Activated CD8-positive, alpha-beta memory T cell treated with anti-CD3 and anti-CD28 coated beads, Interleukin-2, amount 50 U/mL, for 24 hours (primary cell): ENCODE results near the gene DGKI.

Experiments used
- DNase-seq: peaks from one replicate; pipeline ENCODE4 v3.0.0-alpha.2; 2020; ENCODE audit errors: extremely low read depth

Gene DGKI

GRCh38 chr7:137787301-137787976, 59.3 kb downstream of the DGKI start:
- DNase-seq: no peak

DNA sequence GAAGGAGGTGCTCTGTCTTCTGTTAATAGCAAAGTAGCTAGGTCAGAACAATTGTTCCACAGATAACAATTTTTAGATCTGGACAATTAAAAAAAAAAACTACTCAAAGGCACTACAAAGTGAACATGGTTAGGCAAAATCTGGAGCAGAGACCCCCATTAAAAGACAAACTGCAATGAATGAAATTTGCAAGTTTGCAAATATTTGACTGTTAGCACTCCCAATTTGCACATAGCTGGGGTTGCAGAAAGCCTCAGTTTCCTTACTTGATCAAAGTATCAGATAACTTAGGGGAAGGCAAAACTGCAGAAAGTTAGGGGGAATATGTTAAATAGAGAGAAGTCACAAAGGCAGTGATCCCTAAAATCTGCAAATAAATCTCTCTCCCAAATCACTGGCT, 68.3 kb downstream of the DGKI start:
- DNase-seq: no peak

DNA sequence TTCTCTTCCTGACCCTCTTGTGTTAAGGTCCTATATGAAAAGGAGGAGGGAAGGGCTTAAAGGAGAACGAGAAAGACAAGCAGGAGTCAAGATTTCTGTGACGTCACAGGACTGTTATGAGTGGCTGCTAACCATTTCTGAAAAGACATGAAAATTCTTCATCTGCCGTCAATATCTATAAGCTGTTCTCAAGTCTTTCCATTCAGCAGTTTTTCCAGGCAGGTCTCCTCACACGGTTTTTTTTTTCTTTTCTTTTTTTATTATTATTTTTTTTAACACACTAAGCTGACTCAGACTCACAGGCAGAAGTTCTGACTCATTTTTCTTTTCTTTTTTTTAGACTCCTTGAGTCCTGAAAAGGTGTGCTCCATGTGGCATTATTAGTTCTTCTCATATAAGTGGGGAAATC, 72.0 kb downstream of the DGKI start:
- no peak for DNase-seq

DNA sequence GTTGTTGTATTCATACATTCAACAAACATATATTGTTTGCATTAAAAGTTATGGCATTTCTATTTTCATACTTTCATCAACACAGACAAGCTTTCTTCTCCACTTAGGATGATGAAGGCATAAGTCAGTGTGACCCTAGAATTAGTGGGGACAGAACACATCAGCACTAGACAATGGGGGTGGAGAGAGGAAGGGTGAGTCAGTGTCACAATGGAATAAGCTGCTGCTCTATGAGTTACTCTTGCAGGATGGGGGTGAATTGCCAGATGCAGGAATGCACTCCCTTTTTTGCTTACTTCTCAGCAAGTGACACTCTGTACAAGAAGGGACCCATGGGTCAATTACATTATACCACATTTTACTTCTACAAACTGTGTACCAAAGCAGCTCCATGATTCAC, 74.0 kb downstream of the DGKI start:
- no peak for DNase-seq

DNA sequence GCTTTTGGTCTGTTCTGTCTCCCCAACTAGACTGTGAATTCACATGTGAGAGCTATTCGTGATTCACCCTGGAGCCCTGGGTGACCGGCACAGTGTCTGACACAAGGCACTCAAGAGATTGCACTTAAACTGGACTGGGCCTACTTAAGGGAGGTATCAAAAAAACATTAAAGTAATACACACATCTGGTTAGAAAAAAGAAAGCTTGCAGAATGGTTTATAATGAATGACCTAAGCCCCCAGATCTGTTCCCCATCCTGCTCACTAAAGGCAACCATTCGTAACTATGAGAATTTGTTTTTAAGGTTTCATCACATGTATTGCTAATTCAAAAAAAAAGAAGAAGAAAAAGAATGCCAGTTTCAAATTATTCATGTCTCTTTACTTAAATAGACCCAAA, 74.5 kb downstream of the DGKI start:
- no peak for DNase-seq

DNA sequence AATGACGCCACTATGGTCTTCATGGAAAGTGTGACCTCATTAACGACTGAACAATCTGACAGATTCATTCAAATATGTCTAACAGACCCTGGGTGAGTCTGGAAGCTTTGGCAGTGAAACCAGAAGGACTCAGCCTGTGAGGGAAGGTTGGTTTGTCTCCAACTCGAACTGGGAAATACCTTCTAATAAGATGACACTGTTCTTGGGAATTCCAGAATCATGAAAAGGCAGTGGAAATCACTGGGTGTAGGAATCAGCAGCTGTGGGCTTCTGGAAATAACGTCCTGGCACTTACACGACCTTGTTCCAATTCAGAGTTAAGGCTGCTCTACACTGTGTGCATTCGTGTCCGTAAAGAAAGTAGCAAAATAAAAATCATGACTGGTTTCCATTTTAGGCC, 75.1 kb downstream of the DGKI start:
- DNase-seq: no peak

GRCh38 chr7:137771273-137771672, 75.5 kb downstream of the DGKI start:
- DNase-seq: no peak

DNA sequence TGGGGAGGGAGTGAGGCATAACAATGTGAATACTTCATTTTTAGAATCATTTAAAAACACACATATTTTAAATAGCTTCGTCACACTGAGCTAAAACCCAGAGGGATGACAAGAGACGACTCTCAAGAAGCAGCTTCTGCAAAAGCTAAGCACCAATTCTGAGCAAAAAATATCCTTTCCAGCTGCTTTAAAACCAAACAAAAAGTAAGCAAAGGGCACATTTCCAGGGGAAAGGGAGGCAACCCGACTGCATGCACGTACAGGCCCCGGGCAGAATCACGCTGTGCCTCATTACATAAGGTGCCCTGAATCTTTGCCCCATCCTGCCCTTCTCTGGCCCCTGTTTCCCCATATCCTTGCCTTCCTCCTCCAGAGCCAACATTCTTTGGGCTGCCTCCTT, 78.4 kb downstream of the DGKI start:
- no peak for DNase-seq

GRCh38 chr7:137762334-137762733, 84.4 kb downstream of the DGKI start:
- no peak for DNase-seq

GRCh38 chr7:137760111-137760510, 86.7 kb downstream of the DGKI start:
- DNase-seq: no peak

GRCh38 chr7:137757146-137757925, 89.4 kb downstream of the DGKI start:
- DNase-seq: no peak

DNA sequence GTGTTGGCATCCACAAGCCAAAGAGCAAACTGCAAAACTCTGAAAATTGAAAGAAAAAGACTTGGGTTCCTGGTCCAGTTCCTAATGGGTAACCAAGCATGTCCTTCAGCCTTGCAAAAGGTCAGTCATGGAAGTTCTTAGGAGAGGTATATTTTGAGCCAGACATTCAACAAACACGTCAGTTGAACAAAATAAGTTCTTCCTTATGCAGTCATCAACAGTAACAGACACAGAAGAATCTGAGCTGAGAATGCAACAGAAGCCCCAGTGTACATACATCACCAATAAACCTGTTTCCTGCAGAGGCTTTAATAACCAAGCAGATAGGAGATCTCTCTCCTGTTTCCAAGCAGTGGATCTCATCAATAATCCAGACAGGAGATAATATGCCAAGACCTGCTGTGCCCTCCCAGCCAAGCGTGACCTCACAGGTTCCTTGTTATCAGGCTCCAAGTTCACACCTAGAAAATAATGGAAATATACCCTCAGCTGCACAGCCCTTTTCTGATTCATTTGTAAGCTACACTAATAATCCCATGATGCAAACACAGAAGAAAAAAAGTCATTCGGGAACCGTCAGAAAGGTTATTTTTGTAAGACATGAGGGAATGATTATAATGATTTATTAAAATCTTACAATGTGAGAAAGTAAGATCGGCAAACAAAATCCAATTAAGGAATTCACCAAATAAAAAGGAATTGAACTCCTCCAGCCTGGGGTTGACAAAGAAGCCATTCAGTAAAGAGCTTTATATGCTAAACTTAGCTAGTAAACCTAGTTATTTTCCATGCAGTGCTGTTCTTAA, 90.7 kb downstream of the DGKI start:
- DNase-seq: no peak

GRCh38 chr7:137755427-137755826, 91.3 kb downstream of the DGKI start:
- DNase-seq: no peak

GRCh38 chr7:137753948-137754851, 92.6 kb downstream of the DGKI start:
- no peak for DNase-seq

DNA sequence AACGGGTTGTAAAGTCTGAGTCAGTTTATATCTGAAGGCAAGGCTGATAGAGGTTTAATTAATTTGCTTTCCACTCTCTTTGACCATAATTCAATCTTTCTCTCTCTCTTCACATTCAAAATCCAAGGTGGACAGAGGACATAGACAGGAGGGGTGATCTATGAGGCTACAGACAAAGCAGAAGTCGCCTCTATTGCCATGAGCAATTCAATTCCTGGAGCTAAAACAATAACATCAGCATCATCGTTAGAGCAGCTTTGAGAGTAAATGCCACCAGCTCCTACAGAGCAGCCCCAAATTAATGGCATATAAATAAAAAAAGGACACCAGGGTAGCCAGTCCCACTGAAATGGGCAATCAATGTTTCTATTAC, 93.2 kb downstream of the DGKI start:
- no peak for DNase-seq

DNA sequence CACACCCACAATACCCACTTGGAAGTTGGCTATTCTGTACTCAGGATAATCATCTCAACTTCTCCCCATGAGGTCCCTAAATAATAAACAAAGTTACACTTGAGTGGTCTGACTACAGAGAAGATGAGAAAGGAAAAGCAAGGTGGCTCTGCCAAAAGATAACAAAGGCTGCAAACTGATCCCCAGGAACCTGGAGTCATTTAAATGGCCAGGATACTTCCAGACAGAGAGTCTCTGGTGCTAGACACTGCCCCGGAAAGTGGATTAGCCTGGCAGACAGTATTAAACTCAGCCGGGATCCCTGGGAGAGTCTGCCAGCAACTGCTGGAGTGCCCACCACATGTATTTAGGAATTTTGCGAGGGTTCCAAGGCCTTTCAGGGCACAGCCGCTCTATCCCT, 93.7 kb downstream of the DGKI start:
- DNase-seq: no peak

- no peak for DNase-seq
Observed at GRCh38 chr7:137751361-137752009, 95.3 kb downstream of the DGKI start.

GRCh38 chr7:137747359-137748031, 99.3 kb downstream of the DGKI start:
- no peak for DNase-seq

DNA sequence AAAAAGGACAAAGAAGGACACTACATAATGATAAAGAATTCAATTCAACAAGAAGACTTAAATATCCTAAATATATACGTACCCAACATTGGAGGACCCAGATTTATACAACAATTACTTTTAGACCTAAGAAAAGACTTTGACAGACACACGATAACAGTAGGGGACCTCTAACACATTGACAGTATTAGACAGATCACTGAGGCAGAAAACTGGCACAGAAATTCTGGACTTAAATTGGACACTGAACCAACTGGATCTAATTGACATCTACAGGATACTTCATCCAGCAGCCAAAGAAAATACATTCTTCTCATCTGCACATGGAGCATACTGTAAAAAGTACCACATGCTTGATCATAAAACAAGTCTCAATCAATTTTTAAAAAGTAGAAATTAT, 103.8 kb downstream of the DGKI start:
- DNase-seq: no peak

DNA sequence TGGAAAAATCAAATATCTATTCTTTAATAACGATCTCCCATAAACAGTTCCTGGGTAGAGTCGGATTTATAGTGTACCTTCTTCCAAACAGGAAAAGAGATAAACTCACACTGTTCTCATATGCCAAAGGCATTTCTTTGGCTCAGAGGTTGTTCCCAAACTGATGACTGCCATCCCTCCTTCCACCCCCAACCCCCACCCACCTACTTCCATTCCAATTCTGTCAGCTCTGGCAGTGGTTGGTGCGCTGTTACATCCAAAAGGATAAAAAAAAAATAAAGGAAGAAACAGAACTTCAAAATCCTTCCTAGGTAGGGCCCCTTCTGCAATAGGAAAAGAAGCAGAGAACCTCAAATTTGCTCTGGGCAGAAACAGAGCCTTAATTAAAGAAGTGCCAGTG, 104.7 kb downstream of the DGKI start:
- no peak for DNase-seq

DNA sequence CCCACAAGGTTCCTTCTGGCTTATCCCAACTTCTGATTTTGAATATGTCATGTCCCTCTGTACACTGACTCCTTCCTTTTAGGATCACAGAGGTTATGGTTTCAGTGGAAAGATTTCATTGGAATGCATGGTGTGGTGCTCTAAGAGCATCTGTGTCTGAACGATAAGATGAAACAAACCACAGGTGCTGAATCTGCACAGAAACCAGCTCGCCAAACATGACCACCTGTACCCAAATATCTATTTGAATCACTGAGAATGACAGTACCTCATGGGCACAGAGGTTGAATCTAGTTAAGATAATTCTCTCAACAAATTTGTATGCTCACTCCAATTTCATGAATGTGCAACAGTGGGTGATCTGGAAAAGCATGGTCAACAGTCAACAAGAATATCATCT, 105.3 kb downstream of the DGKI start:
- no peak for DNase-seq
